Erythroblast (primary cell): Measurements from ENCODE around the gene NLGN1.

ENCODE experiments used
- GATA1 ChIP-seq: IDR thresholded peaks from 2 replicates; pipeline ENCODE4 v1.6.1; 2011; ENCODE audit warnings: low read depth, mild to moderate bottlenecking, control low read depth, low read length, moderate library complexity
- POLR2A ChIP-seq: IDR thresholded peaks from 2 replicates; pipeline ENCODE4 v1.6.1; 2011; ENCODE audit warnings: mild to moderate bottlenecking, low read length

GRCh38 chr3:173865900-173866498 lies 468.5 kb downstream of the NLGN1 start:
- no peak for TF ChIP-seq POLR2A
- TF ChIP-seq GATA1 = no peak
